NCI-H2107 (cell line): ENCODE data around the gene F13A1.

Experiments used
- DNase-seq: peaks from one replicate; lab custom pipeline; 2025; lab: John Stamatoyannopoulos, UW

F13A1 gene

GRCh38 chr6:6191909-6192308 is 128.6 kb downstream of the F13A1 start:
- DNase-seq, result no peak

- DNase-seq, result no peak
Measured at GRCh38 chr6:6191476-6191875, 129.0 kb downstream of the F13A1 start.

DNA sequence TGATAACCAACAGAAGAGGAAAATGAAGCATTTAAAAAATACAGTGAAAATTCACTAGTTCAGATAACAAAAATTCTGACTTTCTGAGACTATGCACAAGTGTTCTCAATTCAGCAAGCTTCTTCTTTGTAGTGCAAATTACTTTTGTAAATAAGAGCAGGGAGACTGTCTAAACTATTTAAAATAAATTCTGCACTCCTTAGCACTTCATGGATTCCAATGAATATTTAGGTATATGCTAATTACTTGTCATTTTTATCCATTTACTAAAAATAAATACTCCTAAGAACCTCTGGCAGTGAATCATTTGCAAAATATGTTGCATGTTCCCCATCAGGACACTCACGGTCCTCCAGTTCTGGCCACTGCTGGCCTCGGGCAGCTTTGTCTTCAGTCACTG is 139.8 kb downstream of the F13A1 start:
- no peak for DNase-seq

DNA sequence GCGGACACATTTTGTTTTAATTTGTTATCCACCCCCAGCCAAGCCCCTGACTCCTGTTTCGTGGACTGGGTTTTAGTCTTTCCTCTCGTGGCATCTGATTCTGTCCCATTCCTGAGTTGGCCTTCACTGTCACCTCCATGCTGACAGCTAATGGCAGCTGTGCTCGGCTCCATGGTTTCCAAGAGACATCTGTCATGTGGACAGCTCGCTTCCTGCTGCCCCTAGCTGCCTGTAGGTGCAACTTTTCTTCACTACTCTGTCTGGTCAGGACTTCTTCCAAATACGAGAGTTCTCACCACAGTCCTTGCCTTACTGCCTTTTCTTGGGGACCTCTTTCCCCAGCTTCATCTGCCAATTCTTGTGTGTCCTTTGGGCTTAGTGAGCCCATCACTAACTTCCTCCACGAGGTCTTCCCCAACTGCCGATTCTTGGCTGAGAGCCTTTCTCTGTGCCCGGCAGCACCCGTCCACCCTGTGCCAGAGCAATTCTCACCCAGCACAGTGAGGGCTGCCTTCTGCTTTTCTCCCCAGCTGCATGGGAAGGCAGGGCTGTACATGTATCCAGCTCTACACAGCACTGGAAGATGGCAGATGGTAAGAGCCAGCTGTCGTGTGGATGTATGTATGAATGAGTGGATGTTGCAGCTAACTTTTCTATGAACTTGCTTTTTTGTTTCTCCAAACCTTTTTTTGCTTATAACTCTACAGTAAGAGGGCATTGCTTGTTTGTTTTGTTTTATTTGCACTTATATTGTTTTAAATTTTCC is 140.4 kb downstream of the F13A1 start:
- DNase-seq, result no peak

DNA sequence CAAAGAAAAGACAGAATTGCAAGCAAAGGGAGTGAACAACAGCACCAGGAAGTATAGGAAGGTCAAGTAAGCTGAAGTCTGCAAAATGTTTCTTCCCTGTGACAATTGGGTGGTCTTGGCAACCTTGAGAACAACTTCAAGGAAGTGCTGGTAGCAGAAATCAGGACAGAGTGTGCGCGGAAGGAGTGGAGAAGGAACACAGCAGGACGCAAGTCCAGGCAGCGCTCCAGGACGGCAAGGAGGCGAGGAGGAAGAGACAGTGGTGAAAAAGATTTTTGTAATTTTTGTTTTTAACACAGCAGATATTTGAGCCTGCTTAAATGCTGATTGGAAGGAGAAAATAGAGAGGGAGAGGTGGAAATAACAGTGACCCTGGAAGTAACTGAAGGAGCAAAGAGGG is 141.7 kb downstream of the F13A1 start:
- DNase-seq, result no peak

GRCh38 chr6:6177754-6178153 is 142.7 kb downstream of the F13A1 start:
- no peak for DNase-seq

- no peak for DNase-seq
Measured at GRCh38 chr6:6176586-6177228, 143.8 kb downstream of the F13A1 start.

- no peak for DNase-seq
Measured at GRCh38 chr6:6176127-6176526, 144.3 kb downstream of the F13A1 start.

DNA sequence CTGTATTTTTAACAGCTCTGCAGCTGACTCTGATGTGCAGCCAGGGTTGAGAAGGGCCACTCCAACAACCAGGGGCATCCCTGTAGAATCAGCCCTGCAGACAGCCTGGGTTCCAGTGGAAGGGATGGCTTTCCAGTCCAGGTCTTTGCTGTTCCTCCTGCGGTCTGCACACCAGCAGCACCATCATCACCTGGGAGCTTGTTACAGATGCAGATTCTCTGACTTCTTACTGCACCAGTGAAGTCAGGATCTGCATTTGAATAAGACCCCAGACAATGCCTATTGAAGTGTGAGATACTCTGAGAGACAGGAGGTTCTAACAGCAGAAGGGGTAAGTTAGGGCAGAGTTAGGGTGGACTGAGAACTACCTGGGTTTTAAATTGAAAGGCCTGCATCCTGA is 151.3 kb downstream of the F13A1 start:
- no peak for DNase-seq

GRCh38 chr6:6166064-6166463 is 154.4 kb downstream of the F13A1 start:
- DNase-seq, result no peak

- no peak for DNase-seq
Measured at GRCh38 chr6:6164367-6164766, 156.1 kb downstream of the F13A1 start.

DNA sequence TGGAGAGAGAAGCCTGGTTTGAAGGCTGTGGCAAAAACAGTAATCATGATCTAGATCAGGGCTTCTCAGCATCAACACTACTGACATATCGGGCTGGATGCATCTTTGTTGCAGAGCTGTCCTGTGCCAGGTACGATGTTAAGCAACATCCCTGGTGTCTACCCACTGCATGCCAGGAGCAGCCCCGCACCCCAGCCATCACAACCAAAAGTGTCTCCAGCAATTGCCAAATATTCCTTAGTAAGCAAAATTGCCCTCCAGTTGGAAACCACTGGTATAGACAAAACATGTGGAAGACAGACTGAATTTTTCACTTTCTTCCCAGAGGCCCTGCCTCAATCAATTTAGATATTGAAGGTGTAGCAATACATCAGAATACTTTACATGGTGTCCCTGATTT is 166.1 kb downstream of the F13A1 start:
- DNase-seq, result no peak

DNA sequence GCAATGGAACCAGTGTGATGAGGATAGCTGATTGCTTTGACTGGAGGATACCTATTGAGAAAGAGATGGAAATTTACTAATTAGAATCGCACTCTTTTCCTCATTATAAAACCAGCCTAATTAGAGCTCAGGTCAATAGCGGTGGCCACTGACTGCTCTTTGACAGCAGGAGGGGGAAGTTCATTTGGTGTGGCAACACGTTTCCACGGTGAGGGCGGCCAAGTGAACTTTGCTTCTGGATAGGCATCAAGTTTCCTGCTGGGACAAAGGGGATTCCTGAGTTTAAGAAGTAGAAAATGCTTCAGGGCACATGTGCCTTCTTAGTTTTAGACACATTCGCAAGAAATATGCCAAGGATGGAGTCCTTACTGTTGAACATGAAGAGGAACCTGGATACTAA is 168.4 kb downstream of the F13A1 start:
- no peak for DNase-seq

- DNase-seq, result no peak
Measured at GRCh38 chr6:6148192-6148815, 172.2 kb downstream of the F13A1 start.

DNA sequence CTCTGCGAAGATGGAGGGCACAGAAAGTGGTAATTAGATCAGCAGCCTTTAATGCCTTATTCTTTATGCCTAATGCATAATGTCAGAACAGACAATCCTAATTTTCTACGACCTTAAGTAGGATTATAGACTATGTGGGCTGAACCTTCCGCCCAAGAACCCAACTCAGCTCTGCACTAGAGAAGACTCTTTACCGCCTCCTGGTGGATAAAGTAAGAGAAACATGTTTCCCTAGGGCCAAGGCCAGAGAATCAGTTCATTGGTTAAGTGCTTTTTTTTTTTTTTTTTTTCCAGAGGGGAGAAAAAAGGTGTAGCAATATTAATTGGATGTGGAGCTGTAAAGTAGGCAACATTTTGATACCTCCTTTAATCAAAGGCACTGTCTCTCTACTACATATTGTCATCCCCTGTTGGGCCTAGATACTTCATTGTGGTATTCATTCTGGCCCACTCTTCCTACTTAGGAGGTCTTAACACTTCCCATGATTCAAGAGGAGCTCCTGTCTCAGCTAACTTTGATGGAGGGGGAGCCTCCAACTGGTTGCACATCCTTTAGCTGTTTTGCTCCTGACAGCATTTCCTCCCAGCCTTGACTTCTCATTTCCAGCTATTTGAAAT is 188.9 kb downstream of the F13A1 start:
- no peak for DNase-seq

DNA sequence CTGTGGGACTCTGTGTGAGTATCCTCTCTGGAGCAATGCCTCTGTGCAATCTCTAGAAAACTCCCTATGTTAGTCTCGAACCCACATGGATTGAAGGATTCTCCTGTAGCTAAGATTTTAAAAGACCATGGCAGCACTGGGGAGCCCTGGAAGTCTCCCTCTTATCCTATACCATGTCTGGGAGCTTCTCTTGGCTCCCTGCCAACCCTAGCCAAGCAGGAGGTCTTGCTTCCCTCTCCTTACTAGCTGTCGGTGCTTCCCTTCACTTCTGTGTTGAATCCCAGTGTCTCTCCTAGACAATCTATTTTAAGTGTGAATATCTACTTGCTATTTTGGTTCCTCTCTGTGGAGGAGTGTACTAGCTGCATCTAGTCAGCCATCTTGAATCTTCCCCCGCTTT is 195.0 kb downstream of the F13A1 start:
- no peak for DNase-seq

GRCh38 chr6:6123803-6124202 is 196.7 kb downstream of the F13A1 start:
- DNase-seq, result no peak

DNA sequence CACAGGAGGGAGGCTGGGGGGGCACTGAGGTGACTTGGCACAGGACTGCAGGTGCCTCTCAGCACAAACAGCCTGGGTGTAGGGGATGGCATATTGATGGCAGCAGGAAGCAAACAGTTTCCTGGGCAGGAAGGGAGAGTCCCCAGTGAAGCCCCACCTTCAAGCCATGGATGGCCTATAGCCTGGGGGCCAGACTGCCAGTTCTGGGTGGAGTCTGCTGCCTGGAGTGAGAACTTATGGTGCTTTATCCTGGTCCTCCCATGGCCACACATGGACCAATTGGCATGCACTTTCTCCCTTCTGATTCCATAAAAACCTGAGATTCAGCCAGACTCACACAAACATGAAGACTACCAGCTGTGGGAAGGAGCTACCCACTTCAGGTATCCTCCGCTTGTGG is 198.5 kb downstream of the F13A1 start:
- DNase-seq, result no peak

- DNase-seq, result no peak
Measured at GRCh38 chr6:6105472-6106036, 214.9 kb downstream of the F13A1 start.
